Esophagus squamous epithelium (tissue), 4 donors: ENCODE data around the gene DLEU7.

ENCODE experiments used
- CTCF ChIP-seq, 6 experiments: fragments of 450-650 bp in 4 of 6; fragments of 200-600 bp in 2 of 6; sonication (generic) in 2 of 6; IDR thresholded peaks; one replicate each; pipeline ENCODE4 v1.5.1; 2016 to 2019; ENCODE audit warnings: antibody characterized with exemption in 6 of 6, mild to moderate bottlenecking in 4 of 6, moderate library complexity in 4 of 6
- POLR2A ChIP-seq, 4 donors: fragments of 450-650 bp; IDR thresholded peaks; one replicate each; pipeline ENCODE4 v1.6.1; 2017; ENCODE audit warnings: antibody characterized with exemption in 4 of 4, mild to moderate bottlenecking in 4 of 4, moderate library complexity in 3 of 4

- TF ChIP-seq CTCF (IDR thresholded peaks at IDR 0.05) = no peak
- no peak for TF ChIP-seq POLR2A (IDR thresholded peaks at IDR 0.05)
These were observed 1.1 kb downstream of the DLEU7 start for GRCh38 chr13:50842251-50842989.
